ENCODE measurements around the gene POLE. TPM values are rescaled to one million over a fixed set of nuclear protein-coding genes. Genes with fewer than 3 reads are reported as not detected.

The POLE gene
- total and polyA plus RNA-seq, 9 of the 15 experiments (the other 6 are each of a cell fraction or from before 2014, with no cell fraction given): 2.4 to 154 (median 49.6) TPM

DNA sequence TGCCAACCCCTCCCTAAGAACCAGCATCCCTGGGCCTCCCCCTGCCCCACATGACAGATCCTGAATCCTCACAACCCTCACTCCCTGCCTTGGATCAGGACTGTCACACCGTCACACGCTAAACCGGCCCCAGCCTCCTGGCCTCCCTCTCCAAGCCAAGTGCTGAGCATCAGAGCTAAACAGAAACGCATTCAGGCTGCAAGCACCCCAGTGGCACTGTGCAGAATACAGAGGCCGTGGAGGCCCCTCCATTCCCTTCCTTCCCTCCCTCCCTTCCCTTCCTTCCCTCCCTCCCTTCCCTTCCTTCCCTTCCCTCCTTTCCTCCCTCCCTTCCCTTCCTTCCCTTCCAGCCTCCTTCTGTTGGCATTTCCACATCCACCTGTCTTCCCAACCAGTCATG, 12.6 kb downstream of the POLE start:
- ATAC-seq (no peak), DNase-seq (ENCODE audit: extremely low read depth in 1 of 4, low spot score in 3 of 4) (no peak), FAIRE-seq (no peak)
- H3K9me3 ChIP-seq (replicated peaks; ENCODE audit: control insufficient read depth, insufficient read depth, low read depth, low read length): no peaks in the 10 kb centered on the region
- H3K27me3 ChIP-seq (ENCODE audit: control insufficient read depth in 2 of 2, insufficient read depth in 2 of 2, low read length in 2 of 2): no peaks in the 10 kb centered on the region
- no TSS peak for BruUV-seq (replicated peaks)
- TF ChIP-seq IRF2 (CRISPR knock-in tag; IDR thresholded peaks at IDR 0.05) (no peak), POLR2G (IDR thresholded peaks at IDR 0.05; ENCODE audit: low read depth, low read length) (0 out of 2 replicates have a peak, but pooled peaks have one; percentile 5)
- intact Hi-C loops (cut with micrococcal nuclease): no loop called here
- H3K4me1 ChIP-seq (replicated peaks in 1 of 2; ENCODE audit: control insufficient read depth in 2 of 2, insufficient read depth in 2 of 2, low read length in 2 of 2): no peaks in the 10 kb centered on the region
- ChIA-PET POLR2A (no interaction called here), CTCF (ENCODE audit: low intra/inter-chr PET ratio) (no interaction called here)
- no peak overlapping the region for H3K4me2 ChIP-seq (ENCODE audit: insufficient read depth, low read length)
- no peak overlapping the region for H3K4me3 ChIP-seq
- in situ Hi-C loops (cut with MboI): no loop called here
- no peak overlapping the region for H2AFZ ChIP-seq (ENCODE audit: low read depth, low read length)
- H3K9me1 ChIP-seq (ENCODE audit: control insufficient read depth, insufficient read depth, low read length): no peaks in the 10 kb centered on the region
- no peaks in the 10 kb centered on the region; the same call in 1 of the 2 replicates for H4K20me1 ChIP-seq (replicated peaks; ENCODE audit: control insufficient read depth, insufficient read depth, low read length)
- peaks cover 90% of the 10 kb centered on the region for H3K36me3 ChIP-seq (ENCODE audit: control insufficient read depth, insufficient read depth, low read length)
- peaks cover 12% of the 10 kb centered on the region for H3K79me2 ChIP-seq (ENCODE audit: control insufficient read depth, insufficient read depth, low read length)
- H3K9ac ChIP-seq (ENCODE audit: insufficient read depth in 1 of 2, low read depth in 2 of 2, low read length in 2 of 2): no peak overlapping the region
- no peak overlapping the region for H3K27ac ChIP-seq (ENCODE audit: extremely low read depth, low read depth, low read length)
- WGBS (ENCODE audit: insufficient coverage, low coverage, missing lambda C conversion rate): 95% methylated on average over 3 of the region's 5 CpGs

- ChIA-PET POLR2A (no interaction called here), CTCF (ENCODE audit: low intra/inter-chr PET ratio) (no interaction called here)
- WGBS (ENCODE audit: insufficient coverage, low coverage, missing lambda C conversion rate): 88% methylated on average over 17 of the region's 27 CpGs
- no TSS peak for BruUV-seq (replicated peaks)
- H3K27ac ChIP-seq (ENCODE audit: extremely low read depth, low read depth, low read length): no peak overlapping the region
- peaks cover 2% of the 10 kb centered on the region; the same call in 1 of the 3 replicates for H3K79me2 ChIP-seq (ENCODE audit: control insufficient read depth, insufficient read depth, low read length)
- no peaks in the 10 kb centered on the region for H3K27me3 ChIP-seq (ENCODE audit: control insufficient read depth in 2 of 2, insufficient read depth in 2 of 2, low read length in 2 of 2)
- no peak overlapping the region for H3K4me3 ChIP-seq
- H3K9ac ChIP-seq (ENCODE audit: insufficient read depth in 1 of 2, low read depth in 2 of 2, low read length in 2 of 2): no peak overlapping the region
- H3K9me3 ChIP-seq (replicated peaks; ENCODE audit: control insufficient read depth, insufficient read depth, low read depth, low read length): no peaks in the 10 kb centered on the region
- no peak for DNase-seq (ENCODE audit: extremely low read depth in 1 of 4, low spot score in 3 of 4)
- no peak for FAIRE-seq
- peaks cover 90% of the 10 kb centered on the region for H3K36me3 ChIP-seq (ENCODE audit: control insufficient read depth, insufficient read depth, low read length)
- H3K4me1 ChIP-seq (replicated peaks in 1 of 2; ENCODE audit: control insufficient read depth in 2 of 2, insufficient read depth in 2 of 2, low read length in 2 of 2): no peaks in the 10 kb centered on the region
- no peak; the same call in 2 of the 3 replicates for ATAC-seq
- H2AFZ ChIP-seq (ENCODE audit: low read depth, low read length): no peak overlapping the region
- TF ChIP-seq, protein P1, sequence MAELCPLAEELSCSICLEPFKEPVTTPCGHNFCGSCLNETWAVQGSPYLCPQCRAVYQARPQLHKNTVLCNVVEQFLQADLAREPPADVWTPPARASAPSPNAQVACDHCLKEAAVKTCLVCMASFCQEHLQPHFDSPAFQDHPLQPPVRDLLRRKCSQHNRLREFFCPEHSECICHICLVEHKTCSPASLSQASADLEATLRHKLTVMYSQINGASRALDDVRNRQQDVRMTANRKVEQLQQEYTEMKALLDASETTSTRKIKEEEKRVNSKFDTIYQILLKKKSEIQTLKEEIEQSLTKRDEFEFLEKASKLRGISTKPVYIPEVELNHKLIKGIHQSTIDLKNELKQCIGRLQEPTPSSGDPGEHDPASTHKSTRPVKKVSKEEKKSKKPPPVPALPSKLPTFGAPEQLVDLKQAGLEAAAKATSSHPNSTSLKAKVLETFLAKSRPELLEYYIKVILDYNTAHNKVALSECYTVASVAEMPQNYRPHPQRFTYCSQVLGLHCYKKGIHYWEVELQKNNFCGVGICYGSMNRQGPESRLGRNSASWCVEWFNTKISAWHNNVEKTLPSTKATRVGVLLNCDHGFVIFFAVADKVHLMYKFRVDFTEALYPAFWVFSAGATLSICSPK (IDR thresholded peaks at IDR 0.05; ENCODE audit: borderline replicate concordance): no peak
- peak; percentile 55 for TF ChIP-seq POLR2G (IDR thresholded peaks at IDR 0.05; ENCODE audit: low read depth, low read length)
- TF ChIP-seq JUNB (CRISPR knock-in tag; conservative IDR thresholded peaks at IDR 0.05): no peak
- H3K4me2 ChIP-seq (ENCODE audit: insufficient read depth, low read length): no peak overlapping the region
- H4K20me1 ChIP-seq (replicated peaks; ENCODE audit: control insufficient read depth, insufficient read depth, low read length): no peaks in the 10 kb centered on the region; the same call in 1 of the 2 replicates
- H3K9me1 ChIP-seq (ENCODE audit: control insufficient read depth, insufficient read depth, low read length): no peaks in the 10 kb centered on the region
- intact Hi-C loops (cut with micrococcal nuclease): no loop called here
- in situ Hi-C loops (cut with MboI): no loop called here
Observed at GRCh38 chr12:132673288-132674179, 13.6 kb downstream of the POLE start.
